Measurements from ENCODE around the gene TRAPPC3.

Gene TRAPPC3

GRCh38 chr1:36151134-36151844 is 2.0 kb upstream of the TRAPPC3 start:
- no peak for DNase-seq

- peak; percentile 70 for DNase-seq
Observed at GRCh38 chr1:36150296-36151133, 1.2 kb upstream of the TRAPPC3 start.

GRCh38 chr1:36149973-36150295 is 648 bp upstream of the TRAPPC3 start:
- DNase-seq = no peak

- no peak for DNase-seq
Observed at GRCh38 chr1:36148821-36149236, 457 bp downstream of the TRAPPC3 start.

- DNase-seq = no peak
Observed at GRCh38 chr1:36144413-36144812, 4.9 kb downstream of the TRAPPC3 start.

GRCh38 chr1:36143424-36143823 is 5.9 kb downstream of the TRAPPC3 start:
- no peak for DNase-seq

GRCh38 chr1:36142121-36142520 is 7.2 kb downstream of the TRAPPC3 start:
- DNase-seq = peak; percentile 50

GRCh38 chr1:36139521-36139920 is 9.8 kb downstream of the TRAPPC3 start:
- DNase-seq = no peak

- DNase-seq = peak; percentile 85
Observed at GRCh38 chr1:36137776-36138175, 11.5 kb downstream of the TRAPPC3 start.

- DNase-seq = no peak
Observed at GRCh38 chr1:36137226-36137625, 12.1 kb downstream of the TRAPPC3 start.

- DNase-seq = no peak
Observed at GRCh38 chr1:36136535-36136934, 12.8 kb downstream of the TRAPPC3 start.

GRCh38 chr1:36135796-36136195 is 13.5 kb downstream of the TRAPPC3 start:
- DNase-seq = no peak

- no peak for DNase-seq
Observed at GRCh38 chr1:36135330-36135667, 14.0 kb downstream of the TRAPPC3 start.

GRCh38 chr1:36134505-36135329 is 14.6 kb downstream of the TRAPPC3 start:
- DNase-seq = peak; percentile 17

GRCh38 chr1:36134031-36134430 is 15.3 kb downstream of the TRAPPC3 start:
- DNase-seq = no peak

- no peak for DNase-seq
Observed at GRCh38 chr1:36133484-36133883, 15.8 kb downstream of the TRAPPC3 start.

GRCh38 chr1:36132029-36132428 is 17.3 kb downstream of the TRAPPC3 start:
- no peak for DNase-seq

- DNase-seq = no peak
Observed at GRCh38 chr1:36128905-36129206, 20.4 kb downstream of the TRAPPC3 start.

GRCh38 chr1:36128126-36128904 is 21.0 kb downstream of the TRAPPC3 start:
- no peak for DNase-seq

- DNase-seq = no peak
Observed at GRCh38 chr1:36126797-36127500, 22.3 kb downstream of the TRAPPC3 start.

- no peak for DNase-seq
Observed at GRCh38 chr1:36126005-36126716, 23.1 kb downstream of the TRAPPC3 start.

Data from NCI-H1105 (cell line).